ENCODE results near the gene TXK. TPM values are rescaled to one million over a fixed set of nuclear protein-coding genes. Genes with fewer than 3 reads are reported as not detected.

The TXK gene
- polyA plus RNA-seq, 1 of the 3 experiments (the other 2 are of a cell fraction) = 0.61 TPM

DNA sequence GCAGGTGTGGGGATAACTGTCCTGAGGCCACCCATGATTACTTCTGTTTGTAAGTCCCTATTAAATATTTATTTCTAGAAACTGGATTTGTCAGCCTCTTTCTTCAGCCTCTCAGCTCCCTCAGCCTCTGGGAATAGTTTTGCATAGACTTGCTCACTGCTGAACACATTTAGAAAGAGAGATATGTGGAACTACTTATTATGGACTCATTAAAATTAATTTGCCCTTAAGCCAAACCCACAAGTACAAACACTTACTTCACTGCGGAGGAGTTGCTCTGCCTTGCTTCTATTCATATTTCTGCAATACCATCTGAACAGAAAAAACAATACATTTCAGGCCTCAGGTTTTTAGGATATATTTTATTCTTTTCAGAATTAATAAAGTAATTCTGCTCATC, 22.4 kb upstream of the TXK start:
- TF ChIP-seq GATA2 (CRISPR knock-in tag; IDR thresholded peaks at IDR 0.05) = no peak
- no peak for TF ChIP-seq FOXJ3 (CRISPR knock-in tag; IDR thresholded peaks at IDR 0.05)
- CTCF ChIA-PET = no interaction called here

DNA sequence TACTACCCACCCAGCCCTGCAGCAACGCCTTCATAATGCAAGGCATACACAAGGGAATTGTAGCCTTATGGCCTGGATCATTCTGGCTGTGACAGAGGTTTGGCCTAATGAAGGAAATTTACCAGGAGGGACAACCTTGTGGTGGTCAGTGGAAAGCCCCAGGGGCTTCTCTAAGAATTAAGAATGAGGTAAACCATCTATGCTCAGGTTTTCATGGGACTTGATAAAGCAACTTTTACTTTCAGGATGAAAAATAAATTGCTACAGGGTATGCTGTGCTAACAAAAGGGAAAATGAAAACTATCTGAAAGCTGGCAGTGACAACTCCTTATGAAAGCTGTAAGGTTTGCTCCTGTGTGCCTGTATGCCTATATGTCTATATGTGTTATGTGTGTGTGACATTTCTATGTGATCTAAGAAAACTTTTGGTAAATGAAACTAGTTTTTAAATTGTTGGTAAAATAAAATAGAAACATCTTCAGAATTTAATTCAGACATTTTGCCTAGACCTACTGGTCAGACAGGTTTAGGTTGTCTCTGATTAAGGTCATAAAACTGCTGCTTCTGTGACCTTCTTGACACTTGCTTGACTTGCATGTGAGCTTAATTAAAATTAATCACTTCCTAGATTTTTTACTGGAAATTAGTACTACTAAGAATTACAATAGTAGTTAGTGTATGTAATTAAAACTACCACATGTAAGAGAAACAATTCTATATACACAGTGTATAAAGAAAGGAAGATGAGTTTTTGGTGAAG, 19.9 kb upstream of the TXK start:
- Histone ChIP-seq H3K36me3 (replicated peaks in 1 of 2; ENCODE audit: control insufficient read depth in 1 of 2, insufficient read depth in 2 of 2, low read length in 1 of 2) (peaks cover 0 to 13% of the 10 kb centered on the region in 2 experiments), H4K20me1 (ENCODE audit: insufficient read depth) (no peaks in the 10 kb centered on the region), H3K27me3 (ENCODE audit: insufficient read depth) (no peaks in the 10 kb centered on the region), H3K9me3 (no peaks in the 10 kb centered on the region), H3K4me2 (no peak overlapping the region), H3F3A (replicated peaks; ENCODE audit: insufficient read depth) (no peaks in the 10 kb centered on the region), H3K9me2 (no peaks in the 10 kb centered on the region), H3K27ac (ENCODE audit: low read depth in 2 of 2, low read length in 1 of 2) (no peak overlapping the region), H3K4me1 (ENCODE audit: control insufficient read depth in 1 of 2, insufficient read depth in 2 of 2, low read depth in 1 of 2, low read length in 1 of 2) (no peaks in the 10 kb centered on the region), H3K4me3 (ENCODE audit: low read depth in 2 of 2, low read length in 1 of 2) (no peak overlapping the region), H2AFZ (ENCODE audit: low read depth) (no peak overlapping the region), H3K9ac (no peak overlapping the region), H3K79me2 (ENCODE audit: insufficient read depth) (no peaks in the 10 kb centered on the region)
- DNase-seq = no peak
- WGBS (ENCODE audit: low lambda C conversion rate) = 86% methylated on average over 1 of the region's 1 CpG
- CTCF ChIA-PET = interaction anchor here (2.6 kb wide), 1 partner anchor 9 kb away, joined by 7 read pairs; no protein-coding TSS in a partner anchor
- TF ChIP-seq JUND (IDR thresholded peaks at IDR 0.05) (no peak), TAF1 (IDR thresholded peaks at IDR 0.05; ENCODE audit: borderline replicate concordance, low read depth, low read length) (no peak), TEAD4 (IDR thresholded peaks at IDR 0.05; ENCODE audit: borderline replicate concordance, insufficient read depth) (no peak), ELF1 (IDR thresholded peaks at IDR 0.05) (no peak), RAD21 (IDR thresholded peaks at IDR 0.05; ENCODE audit: low read length) (no peak), SIN3A (IDR thresholded peaks at IDR 0.05; ENCODE audit: borderline replicate concordance, low read depth, low read length) (no peak), GATA2 (CRISPR knock-in tag; IDR thresholded peaks at IDR 0.05) (no peak), MEF2A (IDR thresholded peaks at IDR 0.05; ENCODE audit: borderline replicate concordance, low read depth) (no peak)
- TF ChIP-seq, protein P1, sequence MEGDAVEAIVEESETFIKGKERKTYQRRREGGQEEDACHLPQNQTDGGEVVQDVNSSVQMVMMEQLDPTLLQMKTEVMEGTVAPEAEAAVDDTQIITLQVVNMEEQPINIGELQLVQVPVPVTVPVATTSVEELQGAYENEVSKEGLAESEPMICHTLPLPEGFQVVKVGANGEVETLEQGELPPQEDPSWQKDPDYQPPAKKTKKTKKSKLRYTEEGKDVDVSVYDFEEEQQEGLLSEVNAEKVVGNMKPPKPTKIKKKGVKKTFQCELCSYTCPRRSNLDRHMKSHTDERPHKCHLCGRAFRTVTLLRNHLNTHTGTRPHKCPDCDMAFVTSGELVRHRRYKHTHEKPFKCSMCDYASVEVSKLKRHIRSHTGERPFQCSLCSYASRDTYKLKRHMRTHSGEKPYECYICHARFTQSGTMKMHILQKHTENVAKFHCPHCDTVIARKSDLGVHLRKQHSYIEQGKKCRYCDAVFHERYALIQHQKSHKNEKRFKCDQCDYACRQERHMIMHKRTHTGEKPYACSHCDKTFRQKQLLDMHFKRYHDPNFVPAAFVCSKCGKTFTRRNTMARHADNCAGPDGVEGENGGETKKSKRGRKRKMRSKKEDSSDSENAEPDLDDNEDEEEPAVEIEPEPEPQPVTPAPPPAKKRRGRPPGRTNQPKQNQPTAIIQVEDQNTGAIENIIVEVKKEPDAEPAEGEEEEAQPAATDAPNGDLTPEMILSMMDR (IDR thresholded peaks at IDR 0.05) = no peak
- TF ChIP-seq, protein P2, sequence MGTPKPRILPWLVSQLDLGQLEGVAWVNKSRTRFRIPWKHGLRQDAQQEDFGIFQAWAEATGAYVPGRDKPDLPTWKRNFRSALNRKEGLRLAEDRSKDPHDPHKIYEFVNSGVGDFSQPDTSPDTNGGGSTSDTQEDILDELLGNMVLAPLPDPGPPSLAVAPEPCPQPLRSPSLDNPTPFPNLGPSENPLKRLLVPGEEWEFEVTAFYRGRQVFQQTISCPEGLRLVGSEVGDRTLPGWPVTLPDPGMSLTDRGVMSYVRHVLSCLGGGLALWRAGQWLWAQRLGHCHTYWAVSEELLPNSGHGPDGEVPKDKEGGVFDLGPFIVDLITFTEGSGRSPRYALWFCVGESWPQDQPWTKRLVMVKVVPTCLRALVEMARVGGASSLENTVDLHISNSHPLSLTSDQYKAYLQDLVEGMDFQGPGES (IDR thresholded peaks at IDR 0.05; ENCODE audit: low read depth, low read length) = no peak
- TF ChIP-seq, protein P3, sequence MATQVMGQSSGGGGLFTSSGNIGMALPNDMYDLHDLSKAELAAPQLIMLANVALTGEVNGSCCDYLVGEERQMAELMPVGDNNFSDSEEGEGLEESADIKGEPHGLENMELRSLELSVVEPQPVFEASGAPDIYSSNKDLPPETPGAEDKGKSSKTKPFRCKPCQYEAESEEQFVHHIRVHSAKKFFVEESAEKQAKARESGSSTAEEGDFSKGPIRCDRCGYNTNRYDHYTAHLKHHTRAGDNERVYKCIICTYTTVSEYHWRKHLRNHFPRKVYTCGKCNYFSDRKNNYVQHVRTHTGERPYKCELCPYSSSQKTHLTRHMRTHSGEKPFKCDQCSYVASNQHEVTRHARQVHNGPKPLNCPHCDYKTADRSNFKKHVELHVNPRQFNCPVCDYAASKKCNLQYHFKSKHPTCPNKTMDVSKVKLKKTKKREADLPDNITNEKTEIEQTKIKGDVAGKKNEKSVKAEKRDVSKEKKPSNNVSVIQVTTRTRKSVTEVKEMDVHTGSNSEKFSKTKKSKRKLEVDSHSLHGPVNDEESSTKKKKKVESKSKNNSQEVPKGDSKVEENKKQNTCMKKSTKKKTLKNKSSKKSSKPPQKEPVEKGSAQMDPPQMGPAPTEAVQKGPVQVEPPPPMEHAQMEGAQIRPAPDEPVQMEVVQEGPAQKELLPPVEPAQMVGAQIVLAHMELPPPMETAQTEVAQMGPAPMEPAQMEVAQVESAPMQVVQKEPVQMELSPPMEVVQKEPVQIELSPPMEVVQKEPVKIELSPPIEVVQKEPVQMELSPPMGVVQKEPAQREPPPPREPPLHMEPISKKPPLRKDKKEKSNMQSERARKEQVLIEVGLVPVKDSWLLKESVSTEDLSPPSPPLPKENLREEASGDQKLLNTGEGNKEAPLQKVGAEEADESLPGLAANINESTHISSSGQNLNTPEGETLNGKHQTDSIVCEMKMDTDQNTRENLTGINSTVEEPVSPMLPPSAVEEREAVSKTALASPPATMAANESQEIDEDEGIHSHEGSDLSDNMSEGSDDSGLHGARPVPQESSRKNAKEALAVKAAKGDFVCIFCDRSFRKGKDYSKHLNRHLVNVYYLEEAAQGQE (IDR thresholded peaks at IDR 0.05; ENCODE audit: low read depth, low read length) = no peak
- TF ChIP-seq, protein P4, sequence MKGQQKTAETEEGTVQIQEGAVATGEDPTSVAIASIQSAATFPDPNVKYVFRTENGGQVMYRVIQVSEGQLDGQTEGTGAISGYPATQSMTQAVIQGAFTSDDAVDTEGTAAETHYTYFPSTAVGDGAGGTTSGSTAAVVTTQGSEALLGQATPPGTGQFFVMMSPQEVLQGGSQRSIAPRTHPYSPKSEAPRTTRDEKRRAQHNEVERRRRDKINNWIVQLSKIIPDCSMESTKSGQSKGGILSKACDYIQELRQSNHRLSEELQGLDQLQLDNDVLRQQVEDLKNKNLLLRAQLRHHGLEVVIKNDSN (IDR thresholded peaks at IDR 0.05; ENCODE audit: borderline replicate concordance, low read depth) = no peak
- POLR2A ChIA-PET = no interaction called here

More for the DNA sequence above, 22.4 kb upstream of the TXK start:
- H3K4me3 ChIP-seq (ENCODE audit: low read depth in 2 of 2, low read length in 1 of 2) = no peak overlapping the region
- H3K9me2 ChIP-seq = no peaks in the 10 kb centered on the region
- no peaks in the 10 kb centered on the region for H3F3A ChIP-seq (replicated peaks; ENCODE audit: insufficient read depth)
- H3K9ac ChIP-seq = no peak overlapping the region
- whole genome bisulfite sequencing (ENCODE audit: low lambda C conversion rate) = 42% methylated on average over 1 of the region's 1 CpG
- H2AFZ ChIP-seq (ENCODE audit: low read depth) = no peak overlapping the region
- H3K79me2 ChIP-seq (ENCODE audit: insufficient read depth) = no peaks in the 10 kb centered on the region
- H4K20me1 ChIP-seq (ENCODE audit: insufficient read depth) = no peaks in the 10 kb centered on the region
- DNase-seq = no peak
- H3K4me2 ChIP-seq = no peak overlapping the region
- no peak overlapping the region for H3K27ac ChIP-seq (ENCODE audit: low read depth in 2 of 2, low read length in 1 of 2)
- POLR2A ChIA-PET = no interaction called here
- no peaks in the 10 kb centered on the region for H3K4me1 ChIP-seq (ENCODE audit: control insufficient read depth in 1 of 2, insufficient read depth in 2 of 2, low read depth in 1 of 2, low read length in 1 of 2)
- no peaks in the 10 kb centered on the region for H3K27me3 ChIP-seq (ENCODE audit: insufficient read depth)
- no peaks in the 10 kb centered on the region for H3K9me3 ChIP-seq
- H3K36me3 ChIP-seq (replicated peaks in 1 of 2; ENCODE audit: control insufficient read depth in 1 of 2, insufficient read depth in 2 of 2, low read length in 1 of 2) = peaks cover 0 to 13% of the 10 kb centered on the region in 2 experiments
